HG03064 (cell line): ENCODE measurements around the gene SYNGAP1.
"Not testable (repeated sequence)": the region's sequence is repeated elsewhere in the genome, so short reads cannot be mapped to it uniquely, and the experiment has no call there.

ENCODE experiments used
- ATAC-seq: cut with Tn5 transposase; IDR thresholded peaks from one replicate; pipeline ENCODE4 v1.9.1; 2021; ENCODE audit warnings: low read depth; ENCODE audit not compliant: unreplicated experiment

SYNGAP1 gene

DNA sequence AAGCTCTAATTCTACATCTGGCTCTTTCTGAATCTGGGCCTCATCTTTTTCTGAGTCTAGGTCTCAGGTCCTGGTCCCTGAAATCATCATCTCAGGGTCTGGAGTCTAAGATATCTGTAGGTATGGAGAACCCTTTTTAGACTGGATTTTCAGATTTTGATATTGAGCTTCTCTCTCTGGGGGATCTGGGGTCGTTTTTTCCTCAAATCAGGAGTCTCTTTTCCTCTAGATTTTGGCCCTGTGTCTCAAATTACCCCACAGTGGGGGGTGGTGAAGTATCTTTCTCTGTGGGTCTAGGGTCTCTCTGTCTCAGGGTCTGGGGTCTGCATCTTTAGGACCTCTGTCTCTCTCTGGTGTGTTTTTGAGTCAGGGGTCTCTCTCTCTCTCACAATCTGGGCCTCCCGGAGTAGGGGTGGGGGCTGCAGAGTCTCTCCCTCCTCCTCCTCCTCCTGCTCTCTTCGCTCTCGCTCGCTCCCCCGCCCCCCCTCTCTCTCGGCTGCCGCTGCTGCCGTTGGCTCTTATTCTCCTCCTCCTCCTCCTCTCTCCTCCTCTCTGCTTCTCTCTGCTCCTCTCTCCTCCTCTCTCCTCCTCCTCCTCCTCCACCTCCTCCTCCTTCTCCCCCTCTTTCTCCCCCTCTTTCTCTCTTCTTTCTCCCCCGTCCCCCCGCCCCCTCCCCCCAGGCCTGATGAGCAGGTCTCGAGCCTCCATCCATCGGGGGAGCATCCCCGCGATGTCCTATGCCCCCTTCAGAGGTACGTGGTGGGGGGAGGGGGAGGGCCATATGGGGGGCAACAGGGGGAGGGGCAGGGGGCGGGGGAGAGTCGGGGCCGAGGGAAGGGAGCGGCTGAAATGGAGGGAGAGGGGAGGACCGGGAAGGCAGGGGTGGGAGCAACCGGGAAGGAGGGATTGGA lies at the start of gene SYNGAP1:
SYNGAP1 (plus strand) TSS at position 486 of the 911 bp plus-strand sequence; CDS start at position 686, 200 bp downstream.
- ATAC-seq: no peak

DNA sequence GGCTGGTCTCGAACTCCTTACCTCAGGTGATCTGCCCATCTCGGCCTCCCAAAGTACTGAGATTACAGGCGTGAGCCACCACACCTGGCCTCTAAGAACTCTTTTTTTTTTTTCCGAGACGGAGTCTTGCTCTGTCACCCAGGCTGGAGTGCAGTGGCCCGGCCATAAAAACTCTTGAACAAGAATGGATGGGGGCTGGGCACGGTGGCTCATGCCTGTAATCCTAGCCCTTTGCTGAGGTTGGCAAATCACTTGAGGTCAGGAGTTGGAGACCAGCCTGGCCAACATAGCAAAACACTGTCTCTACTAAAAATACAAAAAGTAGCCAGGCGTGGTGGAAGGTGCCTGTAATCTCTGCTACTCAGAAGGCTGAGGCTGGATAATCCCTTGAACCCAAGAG lies 48.0 kb upstream of the SYNGAP1 start:
- not testable (repeated sequence) for ATAC-seq

DNA sequence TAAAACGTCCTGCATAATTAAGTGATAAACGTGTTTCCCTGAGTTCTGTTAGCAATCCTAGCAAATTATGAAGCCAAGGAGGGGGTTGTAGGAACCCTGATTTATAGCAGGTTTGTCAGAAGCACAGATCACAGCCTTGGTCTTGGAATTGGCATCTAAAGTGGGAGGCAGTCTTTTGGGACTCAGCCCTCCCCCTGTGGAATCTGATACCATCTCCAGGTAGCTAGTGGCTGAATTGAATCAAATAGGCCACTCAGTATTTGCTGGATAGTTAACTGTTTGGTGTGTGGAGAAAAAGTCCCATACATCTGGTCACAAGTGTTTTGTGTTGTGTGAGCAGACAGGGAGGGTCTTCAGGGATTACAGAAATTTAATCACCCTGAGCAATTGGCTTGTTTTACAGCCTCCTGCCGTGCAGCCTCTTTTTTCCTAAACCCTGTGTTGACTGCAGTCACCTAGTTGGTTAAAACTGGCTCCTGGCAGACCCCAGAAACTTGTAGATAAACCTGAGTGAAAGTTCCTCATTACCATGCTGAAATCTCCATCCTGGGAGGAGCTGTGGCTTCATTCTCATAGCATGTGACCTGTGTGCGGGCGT lies 47.2 kb upstream of the SYNGAP1 start:
- ATAC-seq: no peak

DNA sequence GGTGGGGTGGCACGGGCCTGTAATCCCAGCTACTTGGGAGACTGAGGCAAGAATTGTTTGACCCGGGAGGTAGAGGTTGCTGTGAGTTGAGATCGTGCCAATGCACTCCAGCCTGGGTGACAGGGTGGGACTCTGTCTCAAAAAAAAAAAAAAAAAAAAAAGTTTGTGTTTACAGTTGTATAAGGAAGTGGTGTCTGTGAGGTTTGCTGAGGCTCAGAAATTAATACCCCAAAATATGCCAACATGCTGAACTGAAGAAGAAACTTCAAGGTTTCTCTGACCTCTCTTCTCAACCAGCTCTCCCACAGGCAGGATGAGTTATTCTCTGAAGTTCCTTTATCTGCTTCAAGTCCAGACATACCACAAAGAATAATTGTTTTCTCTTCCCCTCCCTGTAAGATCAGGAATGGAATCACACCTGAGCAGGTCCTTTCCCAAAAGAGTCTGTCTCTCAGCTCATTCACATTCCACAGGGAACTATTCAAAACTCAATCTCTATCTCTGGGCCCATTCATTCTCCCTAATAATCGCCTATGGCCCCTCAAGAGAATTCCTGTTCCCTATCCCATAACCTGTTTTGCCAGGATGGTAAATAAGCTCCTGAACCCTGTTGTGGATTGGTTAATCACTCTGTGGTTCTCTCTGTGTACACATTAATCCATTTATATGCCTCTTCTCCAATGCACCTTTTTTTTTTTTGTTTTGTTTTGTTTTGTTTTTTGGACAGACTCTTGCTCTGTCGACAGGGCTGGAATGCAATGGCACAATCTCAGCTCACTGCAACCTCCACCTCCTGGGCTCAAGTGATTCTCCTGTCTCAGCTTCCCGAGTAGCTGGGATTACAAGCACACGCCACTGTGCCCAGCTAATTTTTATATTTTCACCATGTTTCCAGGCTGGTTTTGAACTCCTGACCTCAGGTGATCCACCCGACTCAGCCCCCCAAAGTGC lies 45.6 kb upstream of the SYNGAP1 start:
- no peak for ATAC-seq

DNA sequence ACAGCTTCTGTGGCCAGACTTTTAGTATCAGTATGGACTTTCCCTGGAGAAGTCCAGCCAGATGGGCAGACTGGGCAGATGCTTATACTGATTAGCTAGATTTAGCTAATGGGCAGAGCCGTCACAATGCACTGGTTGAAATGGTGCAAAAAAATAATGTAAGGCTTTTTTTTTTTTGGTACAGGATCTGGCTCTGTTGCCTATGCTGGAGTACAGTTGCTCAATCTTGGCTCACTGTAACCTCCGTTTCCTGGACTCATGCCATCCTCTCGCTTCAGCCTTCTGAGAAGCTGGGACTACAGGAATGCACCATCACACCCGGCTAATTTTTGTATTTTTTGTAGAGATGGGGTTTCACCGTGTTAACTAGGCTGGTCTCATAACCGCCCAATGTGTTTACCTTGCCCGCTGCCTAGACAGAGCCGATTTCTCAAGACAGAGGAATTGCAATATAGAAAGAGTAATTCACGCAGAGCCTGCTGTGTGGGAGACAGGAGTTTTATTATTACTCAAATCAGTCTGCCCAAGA lies 44.7 kb upstream of the SYNGAP1 start:
- no peak for ATAC-seq

DNA sequence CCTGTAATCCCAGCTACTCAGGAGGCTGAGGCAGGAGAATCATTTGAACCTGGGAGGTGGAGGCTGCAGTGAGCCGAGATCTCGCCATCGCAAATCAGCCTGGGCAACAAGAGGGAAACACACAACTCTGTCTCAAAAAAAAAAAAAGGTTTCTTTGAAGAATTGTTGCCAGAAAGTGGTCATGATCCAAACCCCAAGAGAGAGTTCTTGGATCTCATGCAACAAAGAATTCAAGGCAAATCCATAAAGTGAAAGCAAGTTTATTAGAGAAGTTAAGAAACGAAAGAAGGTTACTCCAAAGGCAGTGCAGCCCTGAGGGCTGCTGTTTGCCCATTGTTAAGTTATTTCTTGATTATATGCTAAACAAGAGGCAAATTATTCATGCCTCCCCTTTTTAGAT lies 42.7 kb upstream of the SYNGAP1 start:
- no peak for ATAC-seq

DNA sequence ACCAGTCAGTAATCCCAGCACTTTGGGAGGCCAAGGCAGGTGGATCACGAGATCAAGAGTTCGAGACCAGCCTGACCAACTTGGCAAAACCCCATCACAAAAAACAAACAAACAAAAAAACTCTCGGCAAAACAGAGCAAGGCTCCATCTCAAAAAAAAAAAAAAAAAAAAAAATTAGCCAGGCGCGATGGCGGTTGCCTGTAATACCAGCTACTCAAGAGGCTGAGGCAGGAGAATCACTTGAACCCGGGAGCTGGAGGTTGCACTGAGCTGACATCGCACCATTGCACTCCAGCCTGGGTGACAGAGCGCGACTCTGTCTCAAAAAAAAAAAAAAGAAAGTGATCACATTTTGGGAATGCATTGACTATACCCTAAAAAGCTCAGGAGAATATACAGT lies 40.7 kb upstream of the SYNGAP1 start:
- not testable (repeated sequence) for ATAC-seq

DNA sequence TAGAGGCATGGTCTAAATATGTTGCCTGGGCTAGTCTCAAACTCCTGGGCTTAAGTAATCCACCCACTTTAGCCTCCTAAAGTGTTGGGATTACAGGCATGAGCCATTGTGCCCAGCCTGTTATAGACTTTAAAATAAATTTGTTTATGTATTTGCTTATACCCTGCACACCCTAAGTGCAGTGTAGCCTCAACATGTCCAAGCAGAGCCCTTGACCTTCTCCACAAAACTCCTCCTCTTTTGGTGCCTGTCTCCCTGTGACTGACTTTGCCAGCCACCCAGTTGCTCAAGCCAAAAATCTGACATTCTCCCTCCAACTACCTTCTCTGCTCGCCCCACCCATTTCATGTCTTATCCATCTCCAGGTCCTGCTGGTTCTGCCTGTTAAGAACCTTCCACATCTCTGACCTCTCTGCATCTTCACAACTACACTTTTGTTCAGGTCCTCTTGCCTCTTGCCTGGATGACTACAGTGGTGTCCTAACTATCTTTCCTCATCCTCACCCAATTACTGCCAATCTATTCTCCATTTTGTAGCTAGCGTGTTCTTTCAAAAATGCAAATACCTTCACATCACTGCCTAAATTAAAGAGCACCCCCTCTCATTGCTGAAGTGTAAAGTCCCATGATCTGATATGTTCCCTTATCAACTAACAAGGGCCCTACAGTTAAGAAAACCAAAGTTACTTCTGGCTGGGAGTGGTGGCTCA lies 39.4 kb upstream of the SYNGAP1 start:
- ATAC-seq: no peak

DNA sequence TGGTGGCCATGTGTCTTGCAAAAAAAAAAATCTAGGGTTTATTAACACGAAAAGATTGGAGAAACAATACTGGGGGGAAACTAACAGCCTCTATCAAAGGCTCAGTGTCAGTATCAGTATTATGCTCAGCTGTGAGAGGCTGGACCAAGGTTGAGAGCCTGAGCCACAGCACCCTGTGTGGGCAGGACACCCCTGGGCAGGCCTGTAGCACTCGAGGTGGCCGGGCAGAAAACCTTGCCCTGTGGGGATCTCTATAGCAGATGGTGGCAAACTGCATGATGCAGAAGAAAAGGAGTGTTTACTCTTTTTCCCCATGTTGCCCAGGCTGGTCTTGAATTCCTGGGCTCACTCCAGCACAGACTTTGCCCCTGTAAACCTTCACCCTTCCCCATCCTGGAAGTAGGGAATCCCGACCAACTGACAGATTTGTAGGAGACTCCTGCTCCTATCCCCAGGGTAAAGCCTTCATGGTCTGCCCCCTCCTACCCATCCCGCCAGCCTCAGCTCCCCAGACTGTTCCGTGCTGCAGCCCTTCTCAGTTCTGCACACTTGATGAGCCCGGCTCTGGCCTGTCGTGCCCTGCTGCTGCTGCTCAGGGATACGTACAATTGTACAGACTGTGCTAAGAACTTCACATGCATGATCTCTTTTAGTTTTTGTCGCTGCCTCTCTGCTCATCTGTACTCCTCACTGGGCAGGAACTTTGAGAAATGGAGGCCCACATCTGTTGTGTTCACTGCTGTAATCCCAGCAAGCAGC lies 36.3 kb upstream of the SYNGAP1 start:
- ATAC-seq: no peak

DNA sequence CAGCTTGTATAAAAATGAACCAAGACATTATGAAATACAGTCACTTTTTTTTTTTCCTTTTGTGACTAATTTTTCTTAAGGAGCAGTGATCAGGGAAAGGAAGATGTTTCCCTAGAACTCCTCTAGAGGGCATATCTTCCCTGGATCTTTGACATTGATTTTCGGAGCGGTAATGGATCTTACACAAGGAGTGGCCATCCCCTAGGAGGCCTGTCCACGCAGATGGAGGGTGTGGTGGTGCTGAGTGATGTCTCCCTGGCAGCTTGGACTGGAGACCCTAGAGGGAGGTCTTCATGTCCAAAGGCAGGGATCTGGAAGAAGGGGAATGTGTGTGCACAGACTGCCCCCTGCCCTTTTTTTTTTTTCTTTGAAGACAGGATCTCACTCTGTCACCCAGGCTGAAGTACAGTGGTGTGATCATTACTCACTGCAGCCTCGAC lies 35.3 kb upstream of the SYNGAP1 start:
- no peak for ATAC-seq

DNA sequence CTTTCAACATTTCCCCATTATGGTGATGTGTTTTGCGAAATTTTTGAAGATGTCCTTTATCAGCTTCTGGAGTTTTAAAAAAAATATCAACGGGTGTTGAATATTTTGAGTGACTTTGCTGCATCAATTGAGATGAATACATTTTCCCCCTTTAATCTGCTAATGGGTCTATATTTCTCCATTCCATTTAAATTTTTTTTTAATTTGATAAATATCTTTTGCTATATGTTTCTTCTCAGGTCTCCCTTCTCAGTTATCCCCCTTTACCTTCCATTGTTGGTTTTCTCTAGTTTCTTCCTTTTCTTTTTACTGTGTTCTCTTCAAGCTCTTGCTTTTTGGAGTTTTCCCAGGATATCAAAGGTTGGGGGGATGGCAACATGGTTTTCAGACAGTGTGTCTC lies 29.7 kb upstream of the SYNGAP1 start:
- ATAC-seq: no peak

DNA sequence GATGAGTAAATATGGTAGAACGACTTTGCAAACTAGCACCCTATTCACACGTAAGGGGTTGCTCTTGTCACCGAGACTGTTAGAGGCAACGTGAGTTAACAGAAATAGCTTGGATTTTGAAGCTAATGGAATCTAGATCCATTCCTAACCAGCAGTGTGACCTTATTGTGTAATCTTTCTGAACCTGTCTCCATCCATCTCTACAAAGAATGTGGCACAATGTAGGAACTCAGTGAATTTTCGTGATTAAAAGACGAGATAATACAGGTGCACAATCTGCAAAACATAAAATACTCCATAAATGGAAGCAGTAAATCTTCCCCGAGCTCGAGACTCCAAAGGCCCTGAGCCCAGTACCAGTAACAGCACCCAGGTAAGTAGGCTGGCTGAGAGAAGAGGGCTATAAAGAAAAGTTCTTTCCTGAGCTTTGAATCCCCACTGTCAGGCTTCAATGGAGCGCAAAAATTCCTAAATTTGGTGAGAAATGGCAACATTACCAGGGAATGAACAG lies 29.0 kb upstream of the SYNGAP1 start:
- ATAC-seq: no peak

DNA sequence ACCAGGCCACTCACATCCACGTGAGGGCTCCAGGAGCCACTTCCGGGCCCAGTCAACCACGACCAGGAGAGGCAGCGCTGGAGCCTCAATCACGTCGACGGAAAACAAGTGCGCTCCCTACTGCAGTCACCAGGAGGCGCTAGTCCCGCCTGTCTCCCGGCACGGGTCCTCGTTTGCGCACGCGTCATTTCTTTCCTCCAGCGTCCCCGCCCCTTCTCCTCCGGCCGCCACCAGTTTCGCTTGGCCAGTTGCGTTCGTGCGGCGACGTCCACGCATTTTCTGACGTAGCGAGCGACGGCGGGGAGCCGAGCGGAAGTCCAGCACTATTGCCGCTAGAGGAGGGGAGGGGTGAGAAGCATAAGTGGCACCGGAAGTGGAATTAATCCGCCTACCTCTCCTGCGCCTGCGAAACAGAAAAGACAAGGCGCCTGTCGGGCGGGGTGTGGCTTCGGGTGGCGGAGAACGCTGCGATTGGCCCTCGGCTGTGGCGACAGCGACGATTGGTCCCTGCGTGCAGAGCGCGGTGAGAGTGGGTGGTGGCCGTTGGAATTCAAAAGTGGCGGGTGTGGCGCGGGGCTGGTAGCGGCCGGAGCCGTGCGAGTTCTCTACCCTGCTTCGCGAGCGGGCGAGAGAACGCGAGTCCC lies 28.5 kb upstream of the SYNGAP1 start, which contains the start of gene KIFC1:
KIFC1 (plus strand) TSS at position 546 of the 644 bp plus-strand sequence. CDS start 163 bp downstream, outside the sequence.
- peak; percentile 70 for ATAC-seq

DNA sequence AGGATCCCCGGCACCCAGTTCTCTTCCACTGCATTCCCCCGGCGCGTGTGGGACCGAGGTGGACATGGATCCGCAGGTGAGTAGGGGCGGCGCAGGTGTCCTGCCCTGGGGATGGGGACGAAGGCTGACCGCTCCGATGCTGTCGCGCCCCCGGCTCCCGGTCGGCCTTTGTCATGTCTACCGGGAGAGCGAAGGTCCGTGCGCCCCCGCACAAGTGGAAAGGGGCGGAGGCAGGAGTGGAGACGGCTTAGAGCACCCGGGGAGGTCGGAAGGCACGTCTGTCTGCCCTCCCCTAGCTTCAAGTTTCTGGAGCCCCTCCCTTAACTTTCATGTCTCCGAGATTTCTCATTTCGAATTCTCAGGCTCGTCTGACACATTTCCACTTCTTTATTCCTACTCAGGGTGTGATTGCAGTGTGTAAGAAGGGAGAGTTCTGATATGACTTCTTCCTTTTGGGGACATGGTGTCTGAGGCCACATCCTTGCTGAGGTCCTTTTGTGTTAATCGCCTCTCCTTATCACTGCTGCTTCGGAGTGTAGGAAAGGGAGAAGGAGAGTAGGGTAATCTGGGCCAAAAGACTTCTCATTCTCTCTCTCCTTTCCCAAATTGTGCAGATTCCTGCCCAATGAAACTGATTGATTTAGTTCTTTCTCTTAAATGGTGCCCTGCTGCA lies 27.8 kb upstream of the SYNGAP1 start:
- peak; percentile 7 for ATAC-seq

DNA sequence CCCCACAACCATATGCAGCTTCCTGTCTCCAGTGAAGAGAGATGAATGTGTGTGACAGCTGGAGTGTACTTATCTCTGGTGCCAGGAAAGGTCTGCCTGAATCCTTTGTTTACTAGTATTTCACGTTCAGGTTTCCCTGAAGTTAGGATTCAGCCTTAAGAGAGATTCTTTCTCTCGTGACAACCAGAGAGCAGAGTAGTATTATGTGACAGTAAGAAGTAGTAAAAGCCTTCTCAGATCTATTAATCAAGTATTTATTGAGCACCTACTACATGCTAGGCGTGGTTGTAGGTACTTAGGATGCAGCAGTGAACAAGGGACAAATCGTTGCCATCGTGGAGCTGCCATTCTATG lies 27.3 kb upstream of the SYNGAP1 start:
- no peak for ATAC-seq

DNA sequence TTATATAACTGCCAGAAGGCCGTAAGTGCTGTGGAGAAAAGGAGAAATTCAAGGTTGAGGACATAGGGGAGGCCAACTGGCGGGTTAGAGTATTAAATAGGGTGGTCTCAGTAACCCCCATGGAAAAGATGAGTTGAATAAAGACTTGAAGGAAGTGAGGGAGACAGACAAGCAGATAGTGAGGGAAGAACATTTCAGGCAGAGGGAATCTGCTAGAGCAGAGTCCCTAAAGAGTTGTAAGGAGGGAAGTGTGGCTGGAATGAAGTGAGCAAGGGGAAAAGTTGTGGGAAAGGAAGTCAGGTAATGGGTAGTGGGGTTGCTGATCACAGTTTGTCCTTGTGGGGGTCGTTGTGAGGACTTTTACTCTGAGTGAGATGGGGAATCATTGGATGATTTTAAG lies 26.9 kb upstream of the SYNGAP1 start:
- no peak for ATAC-seq

DNA sequence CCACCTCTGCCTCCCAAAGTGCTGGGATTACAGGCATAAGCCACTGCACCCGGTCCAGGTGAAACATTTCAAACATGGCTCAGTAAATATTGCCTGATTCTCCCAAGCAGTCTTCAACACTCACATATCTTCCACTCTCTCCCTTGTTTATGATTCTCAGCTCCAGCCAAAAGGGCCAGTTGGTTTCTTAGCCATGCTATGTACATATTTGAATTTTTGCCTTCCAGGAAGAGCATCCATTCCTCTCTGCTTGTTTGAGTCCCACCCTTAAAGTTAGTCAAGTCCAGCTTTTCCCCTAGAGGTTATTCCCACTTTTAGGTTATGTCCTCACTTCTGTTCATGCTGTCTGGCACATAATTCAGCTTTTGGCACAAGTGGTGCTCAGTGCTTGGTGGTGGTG lies 22.3 kb upstream of the SYNGAP1 start:
- ATAC-seq: no peak

DNA sequence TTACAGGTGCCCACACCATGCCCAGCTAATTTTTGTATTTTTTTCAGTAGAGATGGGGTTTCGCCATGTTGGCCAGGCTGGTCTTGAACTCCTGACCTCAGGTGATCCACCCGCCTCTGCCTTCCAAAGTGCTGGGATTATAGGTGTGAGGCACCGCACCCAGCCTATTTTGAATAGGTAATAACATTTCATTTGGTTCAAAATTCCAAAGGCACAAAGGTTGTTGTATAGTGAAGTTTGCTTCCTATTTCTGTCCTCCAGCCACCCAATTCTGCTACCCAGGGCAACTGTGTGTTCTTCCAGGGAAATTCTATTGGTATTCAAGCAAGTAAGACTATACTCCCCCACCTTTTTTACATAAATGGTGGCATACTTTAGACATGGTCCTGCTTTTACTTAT lies 21.3 kb upstream of the SYNGAP1 start:
- not testable (repeated sequence) for ATAC-seq
